HepG2 (cell line): ENCODE results near the gene NMT2. TPM values are rescaled to one million over a fixed set of nuclear protein-coding genes. Genes with fewer than 3 reads are reported as not detected.

Experiments
- ASH2L ChIP-seq: fragments of 300-600, 200-600 bp; sonication (generic); IDR thresholded peaks from 2 replicates; pipeline ENCODE4 v1.7.0; 2017; ENCODE audit warnings: low read depth, mild to moderate bottlenecking, moderate library complexity, mixed read lengths, low read length; ENCODE audit not compliant: insufficient read length
- CCAR2 ChIP-seq: fragments of 200-400 bp; formaldehyde crosslinking; optimal IDR thresholded peaks from 2 replicates; pipeline ENCODE3; 2018; ENCODE audit warnings: low read depth, mild to moderate bottlenecking, low read length, moderate library complexity
- DMAP1 ChIP-seq: IDR thresholded peaks from 2 replicates; pipeline ENCODE4 v1.6.1; 2016
- EED ChIP-seq: sonication (generic); formaldehyde crosslinking; IDR thresholded peaks from 2 replicates; pipeline ENCODE4 v1.5.0; 2020; ENCODE audit warnings: mild to moderate bottlenecking, missing genetic modification reagents
- HMG20B ChIP-seq: conservative IDR thresholded peaks from 2 replicates; pipeline ENCODE4 v1.6.1; 2016; ENCODE audit warnings: missing genetic modification reagents, missing compliant biosample characterization
- JUNB ChIP-seq: sonication (generic); formaldehyde crosslinking; IDR thresholded peaks from 2 replicates; pipeline ENCODE4 v1.8.0; 2022; ENCODE audit warnings: missing genetic modification reagents, mild to moderate bottlenecking, borderline replicate concordance
- KDM5B ChIP-seq: sonication (generic); formaldehyde crosslinking; IDR thresholded peaks from 2 replicates; pipeline ENCODE4 v1.4.0; 2020; ENCODE audit warnings: missing genetic modification reagents, mild to moderate bottlenecking, borderline replicate concordance
- MBNL3 ChIP-seq: fragments of 250-450 bp; sonication (Bioruptor Pico); conservative IDR thresholded peaks from 2 replicates; pipeline ENCODE4 v1.8.0; 2022; ENCODE audit warnings: mild to moderate bottlenecking, inconsistent platforms
- MLLT10 ChIP-seq: sonication (generic); formaldehyde crosslinking; IDR thresholded peaks from 2 replicates; pipeline ENCODE4 v1.4.0; 2020; ENCODE audit warnings: missing genetic modification reagents
- ZBTB42 ChIP-seq: sonication (generic); formaldehyde crosslinking; IDR thresholded peaks from 2 replicates; pipeline ENCODE4 v1.5.0; 2020; ENCODE audit warnings: mild to moderate bottlenecking, missing genetic modification reagents
- ZKSCAN1 ChIP-seq: fragments of 150-350 bp; IDR thresholded peaks from 2 replicates; pipeline ENCODE4 v1.6.1; 2014; ENCODE audit warnings: low read length
- ZNF343 ChIP-seq: sonication (generic); formaldehyde crosslinking; IDR thresholded peaks from 2 replicates; pipeline ENCODE4 v1.4.0; 2020; ENCODE audit warnings: mild to moderate bottlenecking, missing genetic modification reagents
- ZNF501 ChIP-seq: sonication (generic); formaldehyde crosslinking; IDR thresholded peaks from 2 replicates; pipeline ENCODE4 v1.5.1; 2020; ENCODE audit warnings: mild to moderate bottlenecking, moderate library complexity, missing genetic modification reagents
- ZNF790 ChIP-seq: sonication (generic); formaldehyde crosslinking; IDR thresholded peaks from 2 replicates; pipeline ENCODE4 v1.8.0; 2022; ENCODE audit warnings: missing genetic modification reagents, mild to moderate bottlenecking, borderline replicate concordance
- ZNF883 ChIP-seq: sonication (generic); formaldehyde crosslinking; IDR thresholded peaks from 2 replicates; pipeline ENCODE4 v1.5.1; 2020; ENCODE audit warnings: mild to moderate bottlenecking, missing genetic modification reagents; ENCODE audit errors: not compliant biosample characterization
- polyA plus RNA-seq, 8 experiments: library from polyadenylated mRNA; depleted of rRNA in 3 of 8; stranded (reverse) in 7 of 8; unstranded in 1 of 8; fragments of >200 nt; fragmentation: Illumina TruSeq in 4 of 8; extraction: Trizol in 4 of 8; gene quantifications; 2 replicates each; pipeline versions ENCODE4 v1.2.1 to v1.2.3, GENCODE V29; 2011 to 2016; ENCODE audit warnings: low read depth in 4 of 8, missing spikeins in 1 of 8, mixed read lengths in 1 of 8; ENCODE audit not compliant: insufficient read depth in 1 of 8
- total RNA-seq, 5 experiments: library from RNA; depleted of rRNA; stranded (reverse); fragments of >200 nt; fragmentation: Illumina TruSeq; extraction: Trizol; gene quantifications; 2 replicates each; pipeline ENCODE4 v1.2.3, GENCODE V29; 2016; ENCODE audit warnings: low read depth in 1 of 5
- TF ChIP-seq, protein P1 (sequence below): sonication (generic); formaldehyde crosslinking; IDR thresholded peaks from 2 replicates; pipeline ENCODE4 v1.8.1; 2023; ENCODE audit warnings: mild to moderate bottlenecking, missing genetic modification reagents
- TF ChIP-seq, protein P2 (sequence below): sonication (generic); formaldehyde crosslinking; IDR thresholded peaks from 2 replicates; pipeline ENCODE4 v1.4.0; 2020; ENCODE audit warnings: low read depth, mild to moderate bottlenecking, missing genetic modification reagents
- TF ChIP-seq, protein P3 (sequence below): sonication (generic); formaldehyde crosslinking; IDR thresholded peaks from 2 replicates; pipeline ENCODE4 v1.4.0; 2020; ENCODE audit warnings: missing genetic modification reagents, borderline replicate concordance
- TF ChIP-seq, protein P4 (sequence below): IDR thresholded peaks from 2 replicates; pipeline ENCODE4 v1.6.1; 2016; ENCODE audit warnings: low read depth
- TF ChIP-seq, protein P5 (sequence below): sonication (generic); formaldehyde crosslinking; IDR thresholded peaks from 2 replicates; pipeline ENCODE4 v1.4.0; 2020; ENCODE audit warnings: mild to moderate bottlenecking, missing genetic modification reagents

NMT2 gene
- total and polyA plus RNA-seq, 2 of the 13 experiments (the other 11 are each of a cell fraction or from before 2014, with no cell fraction given), result 10.1 to 23.8 TPM

DNA sequence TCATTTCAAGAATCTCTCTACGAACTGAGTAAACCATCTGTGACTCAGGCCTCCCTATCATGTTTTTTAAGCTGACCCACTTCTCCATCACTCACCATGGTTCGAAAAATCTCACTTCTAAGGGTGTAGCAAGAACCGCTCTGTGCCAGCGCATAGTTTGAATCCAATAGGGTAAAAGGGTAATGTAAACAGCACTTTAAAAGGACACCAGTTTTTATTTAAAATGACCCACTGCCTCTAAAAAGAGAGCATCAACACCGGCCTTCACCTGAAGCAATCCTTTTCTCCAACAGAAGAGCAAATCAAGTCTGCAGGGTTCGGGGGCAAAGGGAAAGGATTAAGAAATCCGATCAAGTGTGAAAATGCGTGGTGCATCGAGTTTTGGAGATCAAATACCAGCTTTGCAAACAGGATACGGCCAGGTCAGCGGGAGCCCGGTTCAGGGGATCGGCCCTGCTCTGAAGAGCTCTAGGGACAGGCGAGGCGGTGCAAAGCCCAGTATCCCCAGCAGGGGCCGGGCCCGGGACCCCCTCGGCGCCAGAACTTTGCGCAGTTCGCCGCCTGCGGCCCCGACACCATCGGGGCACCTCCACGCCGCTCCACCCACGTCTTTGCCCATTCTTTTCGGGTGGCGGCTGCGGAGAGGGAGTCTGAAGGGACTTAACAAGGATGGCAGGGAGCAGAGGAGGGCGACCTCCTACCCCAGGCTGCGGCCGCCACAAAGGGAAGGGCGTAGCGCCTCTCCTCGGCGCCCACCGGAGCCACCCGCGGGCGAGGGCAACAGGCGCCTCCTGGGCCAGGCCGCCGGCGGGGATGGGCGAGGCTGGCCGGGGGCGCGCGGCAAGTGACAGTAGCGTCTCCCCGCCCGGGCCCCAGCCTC is 842 bp downstream of the NMT2 start (continued):
- TF ChIP-seq, protein P1, sequence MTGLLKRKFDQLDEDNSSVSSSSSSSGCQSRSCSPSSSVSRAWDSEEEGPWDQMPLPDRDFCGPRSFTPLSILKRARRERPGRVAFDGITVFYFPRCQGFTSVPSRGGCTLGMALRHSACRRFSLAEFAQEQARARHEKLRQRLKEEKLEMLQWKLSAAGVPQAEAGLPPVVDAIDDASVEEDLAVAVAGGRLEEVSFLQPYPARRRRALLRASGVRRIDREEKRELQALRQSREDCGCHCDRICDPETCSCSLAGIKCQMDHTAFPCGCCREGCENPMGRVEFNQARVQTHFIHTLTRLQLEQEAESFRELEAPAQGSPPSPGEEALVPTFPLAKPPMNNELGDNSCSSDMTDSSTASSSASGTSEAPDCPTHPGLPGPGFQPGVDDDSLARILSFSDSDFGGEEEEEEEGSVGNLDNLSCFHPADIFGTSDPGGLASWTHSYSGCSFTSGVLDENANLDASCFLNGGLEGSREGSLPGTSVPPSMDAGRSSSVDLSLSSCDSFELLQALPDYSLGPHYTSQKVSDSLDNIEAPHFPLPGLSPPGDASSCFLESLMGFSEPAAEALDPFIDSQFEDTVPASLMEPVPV, result no peak; the same call in 1 of the 2 replicates
- no peak for TF ChIP-seq EED
- TF ChIP-seq ZBTB42 (CRISPR knock-in tag), result no peak
- TF ChIP-seq MBNL3 (CRISPR knock-in tag), result no peak
- TF ChIP-seq, protein P2, sequence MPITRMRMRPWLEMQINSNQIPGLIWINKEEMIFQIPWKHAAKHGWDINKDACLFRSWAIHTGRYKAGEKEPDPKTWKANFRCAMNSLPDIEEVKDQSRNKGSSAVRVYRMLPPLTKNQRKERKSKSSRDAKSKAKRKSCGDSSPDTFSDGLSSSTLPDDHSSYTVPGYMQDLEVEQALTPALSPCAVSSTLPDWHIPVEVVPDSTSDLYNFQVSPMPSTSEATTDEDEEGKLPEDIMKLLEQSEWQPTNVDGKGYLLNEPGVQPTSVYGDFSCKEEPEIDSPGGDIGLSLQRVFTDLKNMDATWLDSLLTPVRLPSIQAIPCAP, result no peak
- TF ChIP-seq DMAP1, result no peak; the same call in 1 of the 2 replicates
- TF ChIP-seq ZKSCAN1, result no peak
- no peak for TF ChIP-seq KDM5B (CRISPR knock-in tag)
- TF ChIP-seq ZNF790 (CRISPR knock-in tag), result 0 out of 2 replicates have a peak, but pooled peaks have one; percentile 5
- TF ChIP-seq, protein P3, sequence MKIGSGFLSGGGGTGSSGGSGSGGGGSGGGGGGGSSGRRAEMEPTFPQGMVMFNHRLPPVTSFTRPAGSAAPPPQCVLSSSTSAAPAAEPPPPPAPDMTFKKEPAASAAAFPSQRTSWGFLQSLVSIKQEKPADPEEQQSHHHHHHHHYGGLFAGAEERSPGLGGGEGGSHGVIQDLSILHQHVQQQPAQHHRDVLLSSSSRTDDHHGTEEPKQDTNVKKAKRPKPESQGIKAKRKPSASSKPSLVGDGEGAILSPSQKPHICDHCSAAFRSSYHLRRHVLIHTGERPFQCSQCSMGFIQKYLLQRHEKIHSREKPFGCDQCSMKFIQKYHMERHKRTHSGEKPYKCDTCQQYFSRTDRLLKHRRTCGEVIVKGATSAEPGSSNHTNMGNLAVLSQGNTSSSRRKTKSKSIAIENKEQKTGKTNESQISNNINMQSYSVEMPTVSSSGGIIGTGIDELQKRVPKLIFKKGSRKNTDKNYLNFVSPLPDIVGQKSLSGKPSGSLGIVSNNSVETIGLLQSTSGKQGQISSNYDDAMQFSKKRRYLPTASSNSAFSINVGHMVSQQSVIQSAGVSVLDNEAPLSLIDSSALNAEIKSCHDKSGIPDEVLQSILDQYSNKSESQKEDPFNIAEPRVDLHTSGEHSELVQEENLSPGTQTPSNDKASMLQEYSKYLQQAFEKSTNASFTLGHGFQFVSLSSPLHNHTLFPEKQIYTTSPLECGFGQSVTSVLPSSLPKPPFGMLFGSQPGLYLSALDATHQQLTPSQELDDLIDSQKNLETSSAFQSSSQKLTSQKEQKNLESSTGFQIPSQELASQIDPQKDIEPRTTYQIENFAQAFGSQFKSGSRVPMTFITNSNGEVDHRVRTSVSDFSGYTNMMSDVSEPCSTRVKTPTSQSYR (CRISPR knock-in tag), result no peak
- TF ChIP-seq ZNF501 (CRISPR knock-in tag), result no peak
- TF ChIP-seq, protein P4, sequence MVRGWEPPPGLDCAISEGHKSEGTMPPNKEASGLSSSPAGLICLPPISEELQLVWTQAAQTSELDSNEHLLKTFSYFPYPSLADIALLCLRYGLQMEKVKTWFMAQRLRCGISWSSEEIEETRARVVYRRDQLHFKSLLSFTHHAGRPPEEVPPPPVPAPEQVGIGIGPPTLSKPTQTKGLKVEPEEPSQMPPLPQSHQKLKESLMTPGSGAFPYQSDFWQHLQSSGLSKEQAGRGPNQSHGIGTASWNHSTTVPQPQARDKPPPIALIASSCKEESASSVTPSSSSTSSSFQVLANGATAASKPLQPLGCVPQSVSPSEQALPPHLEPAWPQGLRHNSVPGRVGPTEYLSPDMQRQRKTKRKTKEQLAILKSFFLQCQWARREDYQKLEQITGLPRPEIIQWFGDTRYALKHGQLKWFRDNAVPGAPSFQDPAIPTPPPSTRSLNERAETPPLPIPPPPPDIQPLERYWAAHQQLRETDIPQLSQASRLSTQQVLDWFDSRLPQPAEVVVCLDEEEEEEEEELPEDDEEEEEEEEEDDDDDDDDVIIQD (CRISPR knock-in tag), result no peak
- TF ChIP-seq ASH2L, result peak; percentile 52
- no peak for TF ChIP-seq CCAR2
- no peak for TF ChIP-seq JUNB (CRISPR knock-in tag)
- TF ChIP-seq HMG20B (CRISPR knock-in tag), result no peak
- no peak for TF ChIP-seq ZNF883 (CRISPR knock-in tag)
- TF ChIP-seq, protein P5, sequence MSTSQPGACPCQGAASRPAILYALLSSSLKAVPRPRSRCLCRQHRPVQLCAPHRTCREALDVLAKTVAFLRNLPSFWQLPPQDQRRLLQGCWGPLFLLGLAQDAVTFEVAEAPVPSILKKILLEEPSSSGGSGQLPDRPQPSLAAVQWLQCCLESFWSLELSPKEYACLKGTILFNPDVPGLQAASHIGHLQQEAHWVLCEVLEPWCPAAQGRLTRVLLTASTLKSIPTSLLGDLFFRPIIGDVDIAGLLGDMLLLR (CRISPR knock-in tag), result no peak
- TF ChIP-seq ZNF343, result no peak
- TF ChIP-seq MLLT10 (CRISPR knock-in tag), result no peak
